SK-N-SH treated with all-trans-retinoic acid at 6 μM for 48 hours (cell line): Measurements from ENCODE around the gene RAP1A.

Source experiments
- ATAC-seq: fragments of 200-7000 bp; cut with Tn5 transposase; 3 replicates; pipeline ENCODE4 v1.9.1; 2020; ENCODE audit warnings: mild to moderate bottlenecking, moderate library complexity
- ARNTL ChIP-seq: fragments of 450-650 bp; formaldehyde crosslinking; IDR thresholded peaks from 2 replicates; pipeline ENCODE4 v1.5.0; 2020; ENCODE audit warnings: low read depth, mild to moderate bottlenecking, moderate library complexity, borderline replicate concordance
- CSDC2 ChIP-seq: fragments of 250-450 bp; sonication (Bioruptor Pico); IDR thresholded peaks from 2 replicates; pipeline ENCODE4 v1.5.0; 2020; ENCODE audit warnings: mild to moderate bottlenecking, moderate library complexity
- ESRRG ChIP-seq: fragments of 250-450 bp; sonication (Bioruptor Pico); IDR thresholded peaks from 2 replicates; pipeline ENCODE4 v1.6.1; 2021; ENCODE audit warnings: mild to moderate bottlenecking
- GLIS3 ChIP-seq: fragments of 250-450 bp; sonication (Bioruptor Pico); IDR thresholded peaks from 2 replicates; pipeline ENCODE4 v1.5.0; 2020; ENCODE audit warnings: mild to moderate bottlenecking, moderate library complexity
- ISL1 ChIP-seq: fragments of 250-450 bp; sonication (Bioruptor Pico); IDR thresholded peaks from 2 replicates; pipeline ENCODE4 v2.1.2; 2022; ENCODE audit warnings: mild to moderate bottlenecking, moderate library complexity
- OSR1 ChIP-seq: fragments of 250-450 bp; sonication (Bioruptor Pico); IDR thresholded peaks from 2 replicates; pipeline ENCODE4 v1.8.0; 2022; ENCODE audit warnings: moderate library complexity, mild to moderate bottlenecking, inconsistent platforms
- PATZ1 ChIP-seq: fragments of 250-450 bp; sonication (Bioruptor Pico); IDR thresholded peaks from 2 replicates; pipeline ENCODE4 v1.8.0; 2020; ENCODE audit warnings: mild to moderate bottlenecking, moderate library complexity, borderline replicate concordance
- POU6F1 ChIP-seq: fragments of 250-450 bp; sonication (Bioruptor Pico); IDR thresholded peaks from 2 replicates; pipeline ENCODE4 v1.8.0; 2021; ENCODE audit warnings: low read depth, mild to moderate bottlenecking, moderate library complexity, borderline replicate concordance
- SNAI2 ChIP-seq: fragments of 250-450 bp; sonication (Bioruptor Pico); IDR thresholded peaks from 2 replicates; pipeline ENCODE4 v1.5.0; 2020; ENCODE audit warnings: mild to moderate bottlenecking, moderate library complexity
- TCF4 ChIP-seq: fragments of 250-450 bp; sonication (Bioruptor Pico); IDR thresholded peaks from 2 replicates; pipeline ENCODE4 v1.8.0; 2021; ENCODE audit warnings: mild to moderate bottlenecking, moderate library complexity, borderline replicate concordance
- ZC3H10 ChIP-seq: fragments of 250-450 bp; sonication (Bioruptor Pico); IDR thresholded peaks from 2 replicates; pipeline ENCODE4 v1.5.1; 2021; ENCODE audit warnings: mild to moderate bottlenecking, moderate library complexity
- ZFP3 ChIP-seq: fragments of 250-450 bp; sonication (Bioruptor Pico); IDR thresholded peaks from 2 replicates; pipeline ENCODE4 v1.5.0; 2020; ENCODE audit warnings: mild to moderate bottlenecking, moderate library complexity
- ZFP30 ChIP-seq: fragments of 450-650 bp; formaldehyde crosslinking; IDR thresholded peaks from 2 replicates; pipeline ENCODE4 v1.5.0; 2022; ENCODE audit warnings: mild to moderate bottlenecking, moderate library complexity
- ZNF565 ChIP-seq: fragments of 450-650 bp; formaldehyde crosslinking; conservative IDR thresholded peaks from 2 replicates; pipeline ENCODE4 v1.5.0; 2020; ENCODE audit warnings: low read depth, mild to moderate bottlenecking, moderate library complexity
- ZNF70 ChIP-seq: fragments of 450-650 bp; formaldehyde crosslinking; IDR thresholded peaks from 2 replicates; pipeline ENCODE4 v1.5.0; 2020; ENCODE audit warnings: mild to moderate bottlenecking, moderate library complexity
- ZNF8 ChIP-seq: fragments of 450-650 bp; formaldehyde crosslinking; IDR thresholded peaks from 2 replicates; pipeline ENCODE4 v1.5.0; 2020; ENCODE audit warnings: mild to moderate bottlenecking, moderate library complexity
- TF ChIP-seq, protein P1 (sequence below): fragments of 250-450 bp; sonication (Bioruptor Pico); IDR thresholded peaks from 2 replicates; pipeline ENCODE4 v1.5.1; 2020; ENCODE audit warnings: low read depth, mild to moderate bottlenecking, moderate library complexity
- TF ChIP-seq, protein P2 (sequence below): fragments of 250-450 bp; sonication (Bioruptor Pico); IDR thresholded peaks from 2 replicates; pipeline ENCODE4 v1.5.1; 2021; ENCODE audit warnings: mild to moderate bottlenecking, moderate library complexity
- TF ChIP-seq, protein P3 (sequence below): fragments of 250-450 bp; sonication (Bioruptor Pico); IDR thresholded peaks from 2 replicates; pipeline ENCODE4 v1.5.0; 2020; ENCODE audit warnings: mild to moderate bottlenecking, moderate library complexity

Gene RAP1A

DNA sequence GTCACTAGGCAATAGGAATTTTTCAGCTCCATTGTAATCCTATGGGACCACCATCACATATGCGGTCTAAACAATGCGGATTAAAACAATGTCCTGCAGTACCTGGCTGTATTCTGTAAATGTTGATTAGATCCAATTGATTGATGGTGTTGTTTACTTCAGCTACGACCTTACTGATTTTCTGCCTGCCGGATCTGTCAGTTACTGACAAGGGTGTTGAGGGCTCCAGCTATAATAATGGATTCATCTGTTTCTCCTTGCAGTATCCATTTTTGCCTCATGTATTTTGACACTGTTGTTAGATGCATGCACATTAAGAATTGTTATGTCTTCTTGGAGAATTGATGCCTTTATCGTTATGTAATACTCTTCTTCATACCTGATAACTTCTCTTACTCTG is 39.0 kb downstream of the RAP1A start:
- no peak for ATAC-seq
- TF ChIP-seq ISL1 (CRISPR knock-in tag): no peak
- TF ChIP-seq OSR1 (CRISPR knock-in tag): no peak
- no peak for TF ChIP-seq ESRRG (CRISPR knock-in tag)
- no peak for TF ChIP-seq ZNF70 (CRISPR knock-in tag)
- TF ChIP-seq ZNF8: no peak

- ATAC-seq: no peak
- TF ChIP-seq ESRRG (CRISPR knock-in tag) (no peak), SNAI2 (CRISPR knock-in tag) (no peak), GLIS3 (no peak), CSDC2 (CRISPR knock-in tag) (no peak), ZNF70 (CRISPR knock-in tag) (no peak), ZFP30 (CRISPR knock-in tag) (no peak), TCF4 (CRISPR knock-in tag) (no peak), OSR1 (CRISPR knock-in tag) (no peak)
These were observed 40.9 kb downstream of the RAP1A start for GRCh38 chr1:111660204-111661150.

DNA sequence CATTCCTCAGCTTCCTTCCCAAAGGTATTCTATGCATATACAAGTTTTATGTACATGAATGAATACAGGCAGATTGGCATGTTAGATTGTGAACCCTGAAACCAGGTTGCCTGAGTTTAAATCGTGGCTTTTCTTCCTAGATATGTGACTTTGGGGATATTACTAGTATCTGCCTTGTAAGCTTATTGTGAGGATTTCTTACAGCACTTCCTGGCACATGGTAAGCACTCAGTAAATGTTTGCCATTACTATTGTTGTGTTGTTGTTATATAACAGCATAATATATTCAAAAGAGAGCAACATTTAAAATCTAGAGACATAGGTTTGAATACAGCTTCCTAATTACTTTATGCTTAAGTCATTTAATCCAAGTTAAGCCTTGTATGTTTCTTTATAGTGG is 45.1 kb downstream of the RAP1A start:
- no peak for TF ChIP-seq OSR1 (CRISPR knock-in tag)
- TF ChIP-seq, protein P1, sequence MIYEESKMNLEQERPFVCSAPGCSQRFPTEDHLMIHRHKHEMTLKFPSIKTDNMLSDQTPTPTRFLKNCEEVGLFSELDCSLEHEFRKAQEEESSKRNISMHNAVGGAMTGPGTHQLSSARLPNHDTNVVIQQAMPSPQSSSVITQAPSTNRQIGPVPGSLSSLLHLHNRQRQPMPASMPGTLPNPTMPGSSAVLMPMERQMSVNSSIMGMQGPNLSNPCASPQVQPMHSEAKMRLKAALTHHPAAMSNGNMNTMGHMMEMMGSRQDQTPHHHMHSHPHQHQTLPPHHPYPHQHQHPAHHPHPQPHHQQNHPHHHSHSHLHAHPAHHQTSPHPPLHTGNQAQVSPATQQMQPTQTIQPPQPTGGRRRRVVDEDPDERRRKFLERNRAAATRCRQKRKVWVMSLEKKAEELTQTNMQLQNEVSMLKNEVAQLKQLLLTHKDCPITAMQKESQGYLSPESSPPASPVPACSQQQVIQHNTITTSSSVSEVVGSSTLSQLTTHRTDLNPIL: no peak
- TF ChIP-seq, protein P2, sequence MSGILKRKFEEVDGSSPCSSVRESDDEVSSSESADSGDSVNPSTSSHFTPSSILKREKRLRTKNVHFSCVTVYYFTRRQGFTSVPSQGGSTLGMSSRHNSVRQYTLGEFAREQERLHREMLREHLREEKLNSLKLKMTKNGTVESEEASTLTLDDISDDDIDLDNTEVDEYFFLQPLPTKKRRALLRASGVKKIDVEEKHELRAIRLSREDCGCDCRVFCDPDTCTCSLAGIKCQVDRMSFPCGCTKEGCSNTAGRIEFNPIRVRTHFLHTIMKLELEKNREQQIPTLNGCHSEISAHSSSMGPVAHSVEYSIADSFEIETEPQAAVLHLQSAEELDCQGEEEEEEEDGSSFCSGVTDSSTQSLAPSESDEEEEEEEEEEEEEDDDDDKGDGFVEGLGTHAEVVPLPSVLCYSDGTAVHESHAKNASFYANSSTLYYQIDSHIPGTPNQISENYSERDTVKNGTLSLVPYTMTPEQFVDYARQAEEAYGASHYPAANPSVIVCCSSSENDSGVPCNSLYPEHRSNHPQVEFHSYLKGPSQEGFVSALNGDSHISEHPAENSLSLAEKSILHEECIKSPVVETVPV: no peak
- TF ChIP-seq GLIS3: no peak
- TF ChIP-seq ISL1 (CRISPR knock-in tag): no peak
- TF ChIP-seq ZFP3 (CRISPR knock-in tag): no peak
- no peak for TF ChIP-seq ZNF565 (CRISPR knock-in tag)
- TF ChIP-seq ARNTL: no peak
- TF ChIP-seq ZNF70 (CRISPR knock-in tag): no peak
- no peak for TF ChIP-seq TCF4 (CRISPR knock-in tag)
- no peak for TF ChIP-seq ZFP30 (CRISPR knock-in tag)
- TF ChIP-seq POU6F1 (CRISPR knock-in tag): no peak
- no peak for ATAC-seq

DNA sequence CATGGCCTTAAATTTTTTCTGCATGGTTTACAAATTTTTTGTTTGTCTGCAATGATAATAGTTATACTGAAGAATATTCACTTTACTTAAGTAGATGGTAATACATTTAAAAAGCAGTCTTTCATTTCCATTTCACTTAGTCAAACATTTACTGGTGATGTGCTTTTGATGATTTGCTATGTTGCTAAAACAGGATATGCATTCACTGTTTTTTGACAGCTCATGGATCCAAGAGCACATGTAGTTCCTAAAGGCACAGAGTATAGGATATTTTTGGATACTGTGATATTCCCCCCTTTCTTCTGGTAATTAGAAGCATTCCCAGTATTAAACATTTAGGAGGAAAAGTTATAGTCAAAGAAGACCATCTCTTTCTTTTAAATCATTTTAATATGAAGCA is 45.9 kb downstream of the RAP1A start:
- no peak for TF ChIP-seq PATZ1
- no peak for TF ChIP-seq OSR1 (CRISPR knock-in tag)
- TF ChIP-seq, protein P1: no peak
- TF ChIP-seq, protein P3, sequence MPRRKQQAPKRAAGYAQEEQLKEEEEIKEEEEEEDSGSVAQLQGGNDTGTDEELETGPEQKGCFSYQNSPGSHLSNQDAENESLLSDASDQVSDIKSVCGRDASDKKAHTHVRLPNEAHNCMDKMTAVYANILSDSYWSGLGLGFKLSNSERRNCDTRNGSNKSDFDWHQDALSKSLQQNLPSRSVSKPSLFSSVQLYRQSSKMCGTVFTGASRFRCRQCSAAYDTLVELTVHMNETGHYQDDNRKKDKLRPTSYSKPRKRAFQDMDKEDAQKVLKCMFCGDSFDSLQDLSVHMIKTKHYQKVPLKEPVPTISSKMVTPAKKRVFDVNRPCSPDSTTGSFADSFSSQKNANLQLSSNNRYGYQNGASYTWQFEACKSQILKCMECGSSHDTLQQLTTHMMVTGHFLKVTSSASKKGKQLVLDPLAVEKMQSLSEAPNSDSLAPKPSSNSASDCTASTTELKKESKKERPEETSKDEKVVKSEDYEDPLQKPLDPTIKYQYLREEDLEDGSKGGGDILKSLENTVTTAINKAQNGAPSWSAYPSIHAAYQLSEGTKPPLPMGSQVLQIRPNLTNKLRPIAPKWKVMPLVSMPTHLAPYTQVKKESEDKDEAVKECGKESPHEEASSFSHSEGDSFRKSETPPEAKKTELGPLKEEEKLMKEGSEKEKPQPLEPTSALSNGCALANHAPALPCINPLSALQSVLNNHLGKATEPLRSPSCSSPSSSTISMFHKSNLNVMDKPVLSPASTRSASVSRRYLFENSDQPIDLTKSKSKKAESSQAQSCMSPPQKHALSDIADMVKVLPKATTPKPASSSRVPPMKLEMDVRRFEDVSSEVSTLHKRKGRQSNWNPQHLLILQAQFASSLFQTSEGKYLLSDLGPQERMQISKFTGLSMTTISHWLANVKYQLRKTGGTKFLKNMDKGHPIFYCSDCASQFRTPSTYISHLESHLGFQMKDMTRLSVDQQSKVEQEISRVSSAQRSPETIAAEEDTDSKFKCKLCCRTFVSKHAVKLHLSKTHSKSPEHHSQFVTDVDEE (CRISPR knock-in tag): no peak
- TF ChIP-seq SNAI2 (CRISPR knock-in tag): no peak
- no peak for TF ChIP-seq ESRRG (CRISPR knock-in tag)
- no peak for TF ChIP-seq ZFP30 (CRISPR knock-in tag)
- no peak for TF ChIP-seq ISL1 (CRISPR knock-in tag)
- TF ChIP-seq CSDC2 (CRISPR knock-in tag): no peak
- TF ChIP-seq POU6F1 (CRISPR knock-in tag): no peak
- no peak for TF ChIP-seq ZC3H10
- TF ChIP-seq, protein P2: no peak
- no peak for TF ChIP-seq ZNF565 (CRISPR knock-in tag)
- no peak for ATAC-seq
